22Rv1 (cell line): ENCODE measurements around the gene UCN3.
"Not testable (repeated sequence)": the region's sequence is repeated elsewhere in the genome, so short reads cannot be mapped to it uniquely, and the experiment has no call there.

Experiments
- H3K27ac ChIP-seq: fragments of 450-650 bp; 2 replicates; pipeline ENCODE4 v1.5.1; 2017
- CTCF ChIP-seq: fragments of 450-650 bp; IDR thresholded peaks from 2 replicates; pipeline ENCODE4 v1.5.1; 2017; ENCODE audit warnings: mild to moderate bottlenecking
- ZFX ChIP-seq: fragments of 450-650 bp; IDR thresholded peaks from 2 replicates; pipeline ENCODE4 v1.6.1; 2017; ENCODE audit warnings: antibody characterized with exemption, borderline replicate concordance

Gene UCN3

DNA sequence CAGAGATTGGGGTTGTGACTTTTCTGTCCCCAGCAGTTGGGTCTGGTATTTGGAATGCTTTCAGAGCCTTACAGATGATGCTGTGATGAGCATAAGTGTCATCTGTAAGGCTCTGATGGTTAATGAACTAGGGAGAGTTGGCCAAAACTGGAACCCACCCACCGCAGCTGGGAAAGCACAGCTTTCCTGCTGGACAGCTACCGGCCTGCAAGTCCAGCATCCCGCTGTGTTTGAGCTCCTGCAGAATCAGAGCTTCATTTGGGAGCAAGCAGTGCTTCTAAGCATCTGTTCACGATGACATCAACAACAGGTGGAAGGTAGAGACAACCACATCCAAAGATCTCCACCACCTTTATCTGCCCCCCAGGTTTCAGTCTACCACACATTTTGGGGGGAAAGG lies 11.7 kb downstream of the UCN3 start:
- TF ChIP-seq CTCF (no peak), ZFX (no peak)
- no peak overlapping the region for H3K27ac ChIP-seq

DNA sequence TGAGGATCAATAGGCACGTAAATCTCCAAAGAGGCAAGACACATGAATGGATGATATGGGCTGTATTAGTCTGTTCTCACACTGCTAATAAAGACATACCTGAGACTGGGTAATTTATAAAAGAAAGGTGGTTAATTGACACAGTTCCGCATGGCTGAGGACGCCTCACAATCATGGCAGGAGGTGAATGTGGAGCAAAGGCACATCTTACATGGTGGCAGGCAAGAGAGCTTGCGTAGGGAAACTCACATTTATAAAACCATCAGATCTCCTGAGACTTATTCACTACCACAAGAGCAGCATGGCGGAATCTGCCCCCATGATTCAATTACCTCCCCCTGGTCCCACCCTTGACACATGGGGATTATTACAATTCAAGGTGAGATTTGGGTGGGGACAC lies 14.4 kb downstream of the UCN3 start:
- not testable (repeated sequence) for H3K27ac ChIP-seq

GRCh38 chr10:5380395-5380794 lies 15.6 kb downstream of the UCN3 start:
- H3K27ac ChIP-seq: not testable (repeated sequence)

GRCh38 chr10:5381187-5381586 lies 16.4 kb downstream of the UCN3 start:
- no peak for TF ChIP-seq ZFX
- TF ChIP-seq CTCF: no peak
- no peak overlapping the region for H3K27ac ChIP-seq

DNA sequence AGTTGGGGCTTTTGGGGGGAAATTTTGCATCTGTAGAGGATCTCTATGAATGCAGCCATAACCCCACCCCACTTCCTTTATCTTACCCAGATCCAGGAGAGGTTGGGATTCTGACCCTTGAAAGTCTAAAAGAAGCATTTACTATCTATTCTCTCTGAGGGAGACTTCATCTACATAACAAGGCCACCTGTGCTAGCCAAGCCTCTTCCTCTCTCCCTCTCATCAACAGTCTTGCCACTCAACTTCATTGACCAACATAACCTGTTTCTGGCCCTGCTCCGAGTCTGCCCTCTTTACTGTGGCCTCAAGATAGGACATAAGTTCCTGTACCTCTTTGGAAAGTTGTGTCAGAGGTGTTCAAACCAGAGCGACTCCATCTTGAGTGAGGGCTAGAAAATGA lies 20.5 kb downstream of the UCN3 start:
- no peak for TF ChIP-seq CTCF
- no peak for TF ChIP-seq ZFX
- no peak overlapping the region for H3K27ac ChIP-seq

GRCh38 chr10:5387169-5387568 lies 22.4 kb downstream of the UCN3 start:
- TF ChIP-seq ZFX (no peak), CTCF (no peak)
- no peak overlapping the region for H3K27ac ChIP-seq

GRCh38 chr10:5390607-5391205 lies 25.9 kb downstream of the UCN3 start:
- TF ChIP-seq ZFX: no peak
- no peak for TF ChIP-seq CTCF

GRCh38 chr10:5391790-5392189 lies 27.0 kb downstream of the UCN3 start:
- no peak overlapping the region for H3K27ac ChIP-seq
- TF ChIP-seq CTCF (no peak), ZFX (no peak)

More at GRCh38 chr10:5390607-5391205, 25.9 kb downstream of the UCN3 start:
- no peak overlapping the region for H3K27ac ChIP-seq

DNA sequence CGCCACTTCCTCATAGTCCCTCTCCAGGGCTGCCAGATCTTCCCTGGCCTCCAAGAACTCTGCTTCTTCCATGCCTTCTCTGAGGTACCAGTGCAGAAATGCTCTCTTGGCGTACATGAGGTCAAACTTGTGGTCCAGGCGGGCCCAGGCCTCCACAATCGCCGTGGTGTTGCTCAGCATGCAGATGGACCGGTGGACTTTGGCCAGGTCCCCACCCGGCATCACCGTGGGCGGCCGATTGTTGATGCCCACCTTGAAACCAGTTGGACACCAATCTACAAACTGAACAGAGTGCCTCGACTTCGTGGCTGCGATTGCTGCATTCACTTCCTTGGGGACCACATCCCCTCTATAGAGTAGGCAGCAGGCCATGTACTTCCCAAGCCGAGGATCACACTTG lies 28.8 kb downstream of the UCN3 start:
- TF ChIP-seq ZFX (no peak), CTCF (no peak)
- no peak overlapping the region for H3K27ac ChIP-seq
